IPS-11a (cell line): ENCODE results near the gene C9orf72.
A peak's percentile ranks its signal among the peaks of the same experiment; 100 is the strongest.

ENCODE experiments used
- H3K4me3 ChIP-seq: one replicate; pipeline ENCODE4 v1.5.1; 2013; ENCODE audit warnings: low read depth, low read length, control low read depth

C9orf72 gene

GRCh38 chr9:27581826-27582225 lies 8.5 kb upstream of the C9orf72 start:
- no peak overlapping the region for H3K4me3 ChIP-seq

GRCh38 chr9:27573634-27574590 lies 631 bp upstream of the C9orf72 start:
- peak overlapping the region; percentile 76 for H3K4me3 ChIP-seq

GRCh38 chr9:27572566-27572917 lies 739 bp downstream of the C9orf72 start:
- peak overlapping the region; percentile 87 for H3K4me3 ChIP-seq

GRCh38 chr9:27572061-27572460 lies 1.2 kb downstream of the C9orf72 start:
- peak overlapping the region; percentile 87 for H3K4me3 ChIP-seq

GRCh38 chr9:27571011-27571410 lies 2.3 kb downstream of the C9orf72 start:
- H3K4me3 ChIP-seq: no peak overlapping the region

- H3K4me3 ChIP-seq: no peak overlapping the region
These were observed 3.9 kb downstream of the C9orf72 start for GRCh38 chr9:27569406-27569805.

GRCh38 chr9:27566118-27566517 lies 7.2 kb downstream of the C9orf72 start:
- H3K4me3 ChIP-seq: no peak overlapping the region

- no peak overlapping the region for H3K4me3 ChIP-seq
These were observed 7.6 kb downstream of the C9orf72 start for GRCh38 chr9:27565696-27566095.

GRCh38 chr9:27564670-27565069 lies 8.6 kb downstream of the C9orf72 start:
- no peak overlapping the region for H3K4me3 ChIP-seq

- no peak overlapping the region for H3K4me3 ChIP-seq
These were observed 9.4 kb downstream of the C9orf72 start for GRCh38 chr9:27563738-27564430.

GRCh38 chr9:27561685-27562084 lies 11.6 kb downstream of the C9orf72 start:
- no peak overlapping the region for H3K4me3 ChIP-seq

GRCh38 chr9:27560457-27560856 lies 12.8 kb downstream of the C9orf72 start:
- no peak overlapping the region for H3K4me3 ChIP-seq

GRCh38 chr9:27558307-27558706 lies 15.0 kb downstream of the C9orf72 start:
- no peak overlapping the region for H3K4me3 ChIP-seq

GRCh38 chr9:27556470-27556869 lies 16.8 kb downstream of the C9orf72 start:
- H3K4me3 ChIP-seq: no peak overlapping the region

GRCh38 chr9:27554712-27555111 lies 18.6 kb downstream of the C9orf72 start:
- no peak overlapping the region for H3K4me3 ChIP-seq

- no peak overlapping the region for H3K4me3 ChIP-seq
These were observed 24.0 kb downstream of the C9orf72 start for GRCh38 chr9:27549196-27549755.

GRCh38 chr9:27548055-27548741 lies 25.1 kb downstream of the C9orf72 start:
- H3K4me3 ChIP-seq: no peak overlapping the region

- H3K4me3 ChIP-seq: no peak overlapping the region
These were observed 27.8 kb downstream of the C9orf72 start for GRCh38 chr9:27545471-27545870.

GRCh38 chr9:27542508-27542907 lies 30.8 kb downstream of the C9orf72 start:
- no peak overlapping the region for H3K4me3 ChIP-seq

GRCh38 chr9:27541740-27542139 lies 31.5 kb downstream of the C9orf72 start:
- no peak overlapping the region for H3K4me3 ChIP-seq

GRCh38 chr9:27540502-27540901 lies 32.8 kb downstream of the C9orf72 start:
- H3K4me3 ChIP-seq: no peak overlapping the region
